Measurements from ENCODE around the gene C1orf50.

Gene C1orf50

GRCh38 chr1:42757892-42758275 is 9.2 kb upstream of the C1orf50 start:
- Histone ChIP-seq H3K27ac (no peak overlapping the region), H3K4me1 (ENCODE audit: control insufficient read depth in 1 of 2, insufficient read depth in 1 of 2, low read depth in 1 of 2, low read length in 1 of 2) (peaks cover 0 to 5% of the 10 kb centered on the region in 2 experiments), H3K36me3 (peaks cover 53% of the 10 kb centered on the region), H3K4me3 (ENCODE audit: low read depth in 1 of 2, low read length in 1 of 2) (no peak overlapping the region), H3K9me3 (no peaks in the 10 kb centered on the region), H3K27me3 (no peaks in the 10 kb centered on the region)
- TF ChIP-seq CTCF (IDR thresholded peaks at IDR 0.05): no peak

GRCh38 chr1:42758641-42759040 is 8.4 kb upstream of the C1orf50 start:
- Histone ChIP-seq H3K27ac (peak overlapping the region; percentile 7), H3K4me3 (ENCODE audit: low read depth in 1 of 2, low read length in 1 of 2) (no peak overlapping the region), H3K9me3 (no peaks in the 10 kb centered on the region), H3K36me3 (peaks cover 45% of the 10 kb centered on the region), H3K27me3 (no peaks in the 10 kb centered on the region), H3K4me1 (ENCODE audit: control insufficient read depth in 1 of 2, insufficient read depth in 1 of 2, low read depth in 1 of 2, low read length in 1 of 2) (peaks cover 0 to 5% of the 10 kb centered on the region in 2 experiments)
- TF ChIP-seq CTCF (IDR thresholded peaks at IDR 0.05): no peak

GRCh38 chr1:42759114-42759513 is 7.9 kb upstream of the C1orf50 start:
- no peak overlapping the region for H3K4me3 ChIP-seq (ENCODE audit: low read depth in 1 of 2, low read length in 1 of 2)
- peak overlapping the region; percentile 7 for H3K27ac ChIP-seq
- no peaks in the 10 kb centered on the region for H3K9me3 ChIP-seq
- H3K4me1 ChIP-seq (ENCODE audit: control insufficient read depth in 1 of 2, insufficient read depth in 1 of 2, low read depth in 1 of 2, low read length in 1 of 2): peaks cover 0 to 5% of the 10 kb centered on the region in 2 experiments
- peaks cover 40% of the 10 kb centered on the region for H3K36me3 ChIP-seq
- no peak for TF ChIP-seq CTCF (IDR thresholded peaks at IDR 0.05)
- no peaks in the 10 kb centered on the region for H3K27me3 ChIP-seq

GRCh38 chr1:42761567-42761966 is 5.5 kb upstream of the C1orf50 start:
- Histone ChIP-seq H3K4me1 (ENCODE audit: control insufficient read depth in 1 of 2, insufficient read depth in 1 of 2, low read depth in 1 of 2, low read length in 1 of 2) (peaks cover 19 to 22% of the 10 kb centered on the region in 2 experiments), H3K27me3 (no peaks in the 10 kb centered on the region), H3K4me3 (ENCODE audit: low read depth in 1 of 2, low read length in 1 of 2) (no peak overlapping the region), H3K27ac (no peak overlapping the region), H3K9me3 (no peaks in the 10 kb centered on the region), H3K36me3 (peaks cover 16% of the 10 kb centered on the region)
- TF ChIP-seq CTCF (IDR thresholded peaks at IDR 0.05): no peak

- peaks cover 14% of the 10 kb centered on the region for H3K36me3 ChIP-seq
- no peaks in the 10 kb centered on the region for H3K27me3 ChIP-seq
- peaks cover 21 to 22% of the 10 kb centered on the region in 2 experiments for H3K4me1 ChIP-seq (ENCODE audit: control insufficient read depth in 1 of 2, insufficient read depth in 1 of 2, low read depth in 1 of 2, low read length in 1 of 2)
- TF ChIP-seq CTCF (IDR thresholded peaks at IDR 0.05): no peak
- H3K4me3 ChIP-seq (ENCODE audit: low read depth in 1 of 2, low read length in 1 of 2): no peak overlapping the region
- no peak overlapping the region for H3K27ac ChIP-seq
- H3K9me3 ChIP-seq: no peaks in the 10 kb centered on the region
Observed at GRCh38 chr1:42762269-42762668, 4.8 kb upstream of the C1orf50 start.

- peaks cover under 1% of the 10 kb centered on the region for H3K36me3 ChIP-seq
- no peaks in the 10 kb centered on the region for H3K9me3 ChIP-seq
- peaks cover 27 to 33% of the 10 kb centered on the region in 2 experiments for H3K4me1 ChIP-seq (ENCODE audit: control insufficient read depth in 1 of 2, insufficient read depth in 1 of 2, low read depth in 1 of 2, low read length in 1 of 2)
- peak overlapping the region in 1 of 2 experiments; percentile 80 for H3K4me3 ChIP-seq (ENCODE audit: low read depth in 1 of 2, low read length in 1 of 2)
- H3K27ac ChIP-seq: no peak overlapping the region
- no peaks in the 10 kb centered on the region for H3K27me3 ChIP-seq
- TF ChIP-seq CTCF (IDR thresholded peaks at IDR 0.05): no peak
Observed at GRCh38 chr1:42765269-42765668, 1.8 kb upstream of the C1orf50 start.

All from neutrophil (primary cell).